K562 (cell line): ENCODE data around the gene FAM98C. TPM values are rescaled to one million over a fixed set of nuclear protein-coding genes. Genes with fewer than 3 reads are reported as not detected.

Experiments
- ARID2 ChIP-seq: fragments of 450-650 bp; IDR thresholded peaks from 2 replicates; pipeline ENCODE4 v1.6.1; 2017; ENCODE audit warnings: antibody characterized with exemption, mild to moderate bottlenecking
- NFIC ChIP-seq: fragments of 450-650 bp; IDR thresholded peaks from 2 replicates; pipeline ENCODE4 v1.6.1; 2017; ENCODE audit warnings: mild to moderate bottlenecking, inconsistent platforms
- RBBP5 ChIP-seq: fragments of 200-600 bp; sonication (generic); IDR thresholded peaks from 2 replicates; pipeline ENCODE4 v1.6.1; 2012; ENCODE audit warnings: borderline replicate concordance, mild to moderate bottlenecking, low read length, control low read depth, inconsistent platforms; ENCODE audit not compliant: insufficient read depth, poor library complexity, severe bottlenecking
- ZNF780A ChIP-seq: fragments of 250-450 bp; sonication (Bioruptor Pico); IDR thresholded peaks from 2 replicates; pipeline ENCODE4 v1.5.0; 2021; ENCODE audit warnings: mild to moderate bottlenecking
- ZZZ3 ChIP-seq: fragments of 450-650 bp; IDR thresholded peaks from 2 replicates; pipeline ENCODE4 v1.6.1; 2016; ENCODE audit warnings: antibody characterized with exemption, mild to moderate bottlenecking, moderate library complexity
- polyA plus RNA-seq, 8 experiments: library from polyadenylated mRNA; depleted of rRNA in 4 of 8; stranded (reverse) in 5 of 8; unstranded in 3 of 8; fragments of >200 nt; fragmentation: Nextera tagmentation in 2 of 8; fragmentation: Illumina TruSeq in 1 of 8; extraction: Ambion mirVana in 2 of 8; extraction: Trizol in 1 of 8; gene quantifications; 2 replicates each; pipeline versions ENCODE4 v1.2.1 to v1.2.3, GENCODE V29; 2011 to 2014; ENCODE audit warnings: inconsistent platforms in 1 of 8, missing spikeins in 1 of 8
- total RNA-seq, 7 experiments: library from RNA; depleted of rRNA in 6 of 7; stranded (reverse); fragments of >200 nt in 6 of 7; fragmentation: Illumina TruSeq in 2 of 7; extraction: Trizol in 2 of 7; gene quantifications; 2 replicates each; pipeline versions ENCODE4 v1.2.1 to v1.2.3, GENCODE V29; 2011 to 2021; ENCODE audit warnings: low replicate concordance in 1 of 7
- TF ChIP-seq, protein P1 (sequence below): fragments of 200-600 bp; sonication (generic); IDR thresholded peaks from one replicate; pipeline ENCODE4 v1.6.1; 2012; ENCODE audit warnings: mild to moderate bottlenecking, low read depth, low read length, inconsistent platforms

FAM98C gene
- total and polyA plus RNA-seq, 9 of the 15 experiments (the other 6 are each of a cell fraction or from before 2014, with no cell fraction given), result 1.7 to 43.8 (median 13.7) TPM

DNA sequence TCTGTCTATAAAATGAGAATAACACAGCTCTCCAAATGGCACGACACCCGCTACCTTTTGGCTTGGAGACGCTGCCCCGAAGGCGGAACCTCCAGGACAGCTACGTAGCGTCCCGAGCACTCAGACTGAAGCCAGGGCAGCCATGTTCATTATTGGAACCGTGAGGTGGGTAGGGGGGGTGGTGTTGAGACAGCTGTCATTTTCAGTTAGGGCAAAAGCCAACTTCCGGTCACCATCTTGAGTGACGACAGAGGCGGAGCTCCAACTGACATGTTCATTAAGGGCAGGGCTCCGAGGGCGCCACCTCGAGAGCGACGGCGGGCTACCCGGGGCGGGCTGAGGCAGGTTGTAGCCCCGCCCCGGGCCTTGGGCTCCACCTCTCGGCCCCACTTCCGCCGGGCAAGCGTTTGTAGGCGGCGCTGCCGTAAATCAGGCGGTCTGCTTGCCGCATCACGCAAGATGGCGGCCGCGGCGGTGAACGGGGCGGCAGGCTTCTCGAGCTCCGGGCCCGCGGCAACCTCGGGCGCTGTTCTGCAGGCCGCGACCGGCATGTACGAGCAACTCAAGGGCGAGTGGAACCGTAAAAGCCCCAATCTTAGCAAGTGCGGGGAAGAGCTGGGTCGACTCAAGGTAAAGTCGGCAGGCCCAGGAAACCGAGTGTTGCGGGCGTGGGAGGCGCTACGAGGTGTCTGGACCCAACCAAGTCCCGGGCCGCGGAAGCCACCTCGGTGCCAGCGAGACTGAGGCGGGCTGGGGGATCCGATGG lies 28.4 kb upstream of the FAM98C start, which contains the start of gene PSMD8 (continued):
- TF ChIP-seq, protein P1, sequence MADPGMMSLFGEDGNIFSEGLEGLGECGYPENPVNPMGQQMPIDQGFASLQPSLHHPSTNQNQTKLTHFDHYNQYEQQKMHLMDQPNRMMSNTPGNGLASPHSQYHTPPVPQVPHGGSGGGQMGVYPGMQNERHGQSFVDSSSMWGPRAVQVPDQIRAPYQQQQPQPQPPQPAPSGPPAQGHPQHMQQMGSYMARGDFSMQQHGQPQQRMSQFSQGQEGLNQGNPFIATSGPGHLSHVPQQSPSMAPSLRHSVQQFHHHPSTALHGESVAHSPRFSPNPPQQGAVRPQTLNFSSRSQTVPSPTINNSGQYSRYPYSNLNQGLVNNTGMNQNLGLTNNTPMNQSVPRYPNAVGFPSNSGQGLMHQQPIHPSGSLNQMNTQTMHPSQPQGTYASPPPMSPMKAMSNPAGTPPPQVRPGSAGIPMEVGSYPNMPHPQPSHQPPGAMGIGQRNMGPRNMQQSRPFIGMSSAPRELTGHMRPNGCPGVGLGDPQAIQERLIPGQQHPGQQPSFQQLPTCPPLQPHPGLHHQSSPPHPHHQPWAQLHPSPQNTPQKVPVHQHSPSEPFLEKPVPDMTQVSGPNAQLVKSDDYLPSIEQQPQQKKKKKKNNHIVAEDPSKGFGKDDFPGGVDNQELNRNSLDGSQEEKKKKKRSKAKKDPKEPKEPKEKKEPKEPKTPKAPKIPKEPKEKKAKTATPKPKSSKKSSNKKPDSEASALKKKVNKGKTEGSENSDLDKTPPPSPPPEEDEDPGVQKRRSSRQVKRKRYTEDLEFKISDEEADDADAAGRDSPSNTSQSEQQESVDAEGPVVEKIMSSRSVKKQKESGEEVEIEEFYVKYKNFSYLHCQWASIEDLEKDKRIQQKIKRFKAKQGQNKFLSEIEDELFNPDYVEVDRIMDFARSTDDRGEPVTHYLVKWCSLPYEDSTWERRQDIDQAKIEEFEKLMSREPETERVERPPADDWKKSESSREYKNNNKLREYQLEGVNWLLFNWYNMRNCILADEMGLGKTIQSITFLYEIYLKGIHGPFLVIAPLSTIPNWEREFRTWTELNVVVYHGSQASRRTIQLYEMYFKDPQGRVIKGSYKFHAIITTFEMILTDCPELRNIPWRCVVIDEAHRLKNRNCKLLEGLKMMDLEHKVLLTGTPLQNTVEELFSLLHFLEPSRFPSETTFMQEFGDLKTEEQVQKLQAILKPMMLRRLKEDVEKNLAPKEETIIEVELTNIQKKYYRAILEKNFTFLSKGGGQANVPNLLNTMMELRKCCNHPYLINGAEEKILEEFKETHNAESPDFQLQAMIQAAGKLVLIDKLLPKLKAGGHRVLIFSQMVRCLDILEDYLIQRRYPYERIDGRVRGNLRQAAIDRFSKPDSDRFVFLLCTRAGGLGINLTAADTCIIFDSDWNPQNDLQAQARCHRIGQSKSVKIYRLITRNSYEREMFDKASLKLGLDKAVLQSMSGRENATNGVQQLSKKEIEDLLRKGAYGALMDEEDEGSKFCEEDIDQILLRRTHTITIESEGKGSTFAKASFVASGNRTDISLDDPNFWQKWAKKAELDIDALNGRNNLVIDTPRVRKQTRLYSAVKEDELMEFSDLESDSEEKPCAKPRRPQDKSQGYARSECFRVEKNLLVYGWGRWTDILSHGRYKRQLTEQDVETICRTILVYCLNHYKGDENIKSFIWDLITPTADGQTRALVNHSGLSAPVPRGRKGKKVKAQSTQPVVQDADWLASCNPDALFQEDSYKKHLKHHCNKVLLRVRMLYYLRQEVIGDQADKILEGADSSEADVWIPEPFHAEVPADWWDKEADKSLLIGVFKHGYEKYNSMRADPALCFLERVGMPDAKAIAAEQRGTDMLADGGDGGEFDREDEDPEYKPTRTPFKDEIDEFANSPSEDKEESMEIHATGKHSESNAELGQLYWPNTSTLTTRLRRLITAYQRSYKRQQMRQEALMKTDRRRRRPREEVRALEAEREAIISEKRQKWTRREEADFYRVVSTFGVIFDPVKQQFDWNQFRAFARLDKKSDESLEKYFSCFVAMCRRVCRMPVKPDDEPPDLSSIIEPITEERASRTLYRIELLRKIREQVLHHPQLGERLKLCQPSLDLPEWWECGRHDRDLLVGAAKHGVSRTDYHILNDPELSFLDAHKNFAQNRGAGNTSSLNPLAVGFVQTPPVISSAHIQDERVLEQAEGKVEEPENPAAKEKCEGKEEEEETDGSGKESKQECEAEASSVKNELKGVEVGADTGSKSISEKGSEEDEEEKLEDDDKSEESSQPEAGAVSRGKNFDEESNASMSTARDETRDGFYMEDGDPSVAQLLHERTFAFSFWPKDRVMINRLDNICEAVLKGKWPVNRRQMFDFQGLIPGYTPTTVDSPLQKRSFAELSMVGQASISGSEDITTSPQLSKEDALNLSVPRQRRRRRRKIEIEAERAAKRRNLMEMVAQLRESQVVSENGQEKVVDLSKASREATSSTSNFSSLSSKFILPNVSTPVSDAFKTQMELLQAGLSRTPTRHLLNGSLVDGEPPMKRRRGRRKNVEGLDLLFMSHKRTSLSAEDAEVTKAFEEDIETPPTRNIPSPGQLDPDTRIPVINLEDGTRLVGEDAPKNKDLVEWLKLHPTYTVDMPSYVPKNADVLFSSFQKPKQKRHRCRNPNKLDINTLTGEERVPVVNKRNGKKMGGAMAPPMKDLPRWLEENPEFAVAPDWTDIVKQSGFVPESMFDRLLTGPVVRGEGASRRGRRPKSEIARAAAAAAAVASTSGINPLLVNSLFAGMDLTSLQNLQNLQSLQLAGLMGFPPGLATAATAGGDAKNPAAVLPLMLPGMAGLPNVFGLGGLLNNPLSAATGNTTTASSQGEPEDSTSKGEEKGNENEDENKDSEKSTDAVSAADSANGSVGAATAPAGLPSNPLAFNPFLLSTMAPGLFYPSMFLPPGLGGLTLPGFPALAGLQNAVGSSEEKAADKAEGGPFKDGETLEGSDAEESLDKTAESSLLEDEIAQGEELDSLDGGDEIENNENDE, result no peak
- TF ChIP-seq ZZZ3, result no peak
- no peak for TF ChIP-seq ARID2
- TF ChIP-seq RBBP5, result peak; percentile 82
- TF ChIP-seq NFIC, result peak; percentile 67
- TF ChIP-seq ZNF780A, result no peak
